ENCODE results near the gene ITGA8. TPM values are rescaled to one million over a fixed set of nuclear protein-coding genes. Genes with fewer than 3 reads are reported as not detected.
"Not testable (repeated sequence)": the region's sequence is repeated elsewhere in the genome, so short reads cannot be mapped to it uniquely, and the experiment has no call there.

ITGA8 gene
- total RNA-seq, 1 donor from 2014 or later, result under 0.01 TPM

DNA sequence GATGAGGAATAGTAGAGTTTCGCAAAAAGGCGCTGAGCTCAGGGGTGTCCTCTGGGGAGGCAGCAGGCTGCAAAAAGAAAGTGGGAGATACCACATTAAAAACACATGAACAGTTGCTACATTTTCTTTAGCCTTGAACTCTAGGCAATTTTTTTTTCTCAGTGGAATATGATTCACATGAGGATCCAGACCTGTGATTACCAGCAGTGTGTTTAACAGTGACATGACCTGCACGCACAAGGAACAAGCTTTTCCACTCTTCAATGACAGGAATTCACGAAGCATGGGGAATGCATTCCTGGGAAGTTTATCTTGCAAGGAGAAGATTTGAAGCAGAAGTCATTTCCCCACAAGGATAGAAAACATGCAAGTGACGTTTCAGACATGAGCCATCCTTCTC, 161.6 kb downstream of the ITGA8 start:
- DNase-seq (ENCODE audit: low read depth, low spot score), result no peak

DNA sequence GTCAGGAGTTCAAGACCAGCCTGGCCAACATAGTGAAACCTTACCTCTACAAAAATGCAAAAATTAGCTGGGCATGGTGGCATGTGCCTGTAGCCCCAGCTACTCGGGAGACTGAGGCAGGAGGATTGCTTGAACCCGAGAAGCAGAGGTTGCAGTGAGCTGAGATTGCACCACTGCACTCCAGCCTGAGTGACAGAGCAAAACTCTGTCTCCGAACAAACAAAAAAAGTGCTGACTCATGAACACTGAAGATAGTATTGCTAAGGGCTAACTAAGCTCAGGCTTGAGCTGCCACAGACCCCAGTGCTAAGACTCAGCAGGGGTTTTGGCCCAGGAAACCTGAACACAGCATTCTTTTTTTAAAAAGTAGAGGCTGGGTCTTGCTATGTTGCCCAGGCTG, 162.6 kb downstream of the ITGA8 start:
- DNase-seq (ENCODE audit: low read depth, low spot score), result not testable (repeated sequence)

GRCh38 chr10:15550950-15551349, 168.8 kb downstream of the ITGA8 start:
- no peak for DNase-seq (ENCODE audit: low read depth, low spot score)

DNA sequence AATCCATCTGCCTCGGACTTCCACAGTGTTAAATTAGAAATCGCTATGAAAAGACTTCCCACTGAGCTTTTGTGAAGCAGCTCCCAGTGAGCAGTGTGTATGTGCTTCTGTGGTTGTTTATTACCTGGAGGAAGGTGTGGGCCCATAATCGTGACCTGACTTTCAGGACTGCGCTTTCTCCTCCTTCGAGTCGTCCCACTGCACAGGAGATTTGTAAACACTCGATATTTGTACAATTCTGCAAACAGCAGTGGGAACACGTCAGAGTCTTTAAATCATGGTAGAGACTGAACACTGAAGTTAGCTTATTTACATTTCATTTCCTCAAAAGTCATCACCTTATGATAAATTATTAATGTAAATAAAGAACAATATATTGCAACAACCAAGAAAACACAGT, 171.4 kb downstream of the ITGA8 start:
- DNase-seq (ENCODE audit: low read depth, low spot score), result no peak

GRCh38 chr10:15546606-15547005, 173.1 kb downstream of the ITGA8 start:
- DNase-seq (ENCODE audit: low read depth, low spot score), result no peak

- DNase-seq (ENCODE audit: low read depth, low spot score), result no peak
Measured at GRCh38 chr10:15545884-15546283, 173.8 kb downstream of the ITGA8 start.

DNA sequence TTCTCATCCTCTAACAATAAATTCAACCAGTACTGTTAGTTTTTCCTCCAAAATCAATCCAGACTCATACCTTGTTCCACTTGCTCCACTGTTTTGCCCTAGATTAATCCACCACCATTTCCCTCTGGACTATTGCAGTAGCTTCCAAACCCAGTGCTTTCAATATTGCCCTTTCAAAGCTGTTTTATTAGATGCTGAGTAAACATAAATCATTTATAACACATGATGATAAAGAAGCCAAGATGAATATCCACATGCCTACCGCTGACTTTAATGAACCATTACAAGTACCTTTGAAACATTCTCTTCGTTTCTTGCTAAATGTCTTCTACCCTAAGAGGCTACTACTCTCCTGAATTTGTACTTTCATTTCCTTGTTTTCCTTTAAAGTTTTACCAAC, 174.5 kb downstream of the ITGA8 start:
- DNase-seq (ENCODE audit: low read depth, low spot score), result no peak

- DNase-seq (ENCODE audit: low read depth, low spot score), result no peak
Measured at GRCh38 chr10:15543994-15544393, 175.7 kb downstream of the ITGA8 start.

DNA sequence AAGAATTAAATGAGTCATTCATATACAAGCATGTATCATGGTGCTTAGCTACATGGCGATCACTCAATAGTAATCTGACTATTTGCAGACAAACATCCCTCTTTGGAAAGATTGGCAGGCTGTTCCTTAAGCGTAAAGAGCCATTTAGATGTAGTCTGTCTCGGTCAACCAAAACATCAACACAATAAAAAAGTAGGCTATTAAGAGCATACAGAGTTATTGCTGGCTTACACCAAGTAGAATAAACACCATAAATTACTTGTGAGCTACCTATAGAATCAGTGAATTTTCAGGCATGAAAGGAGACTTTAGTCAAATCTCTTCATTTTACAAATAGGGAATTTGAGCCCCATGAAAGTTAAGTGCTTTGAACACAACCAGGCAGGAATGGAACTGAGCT, 176.9 kb downstream of the ITGA8 start:
- DNase-seq (ENCODE audit: low read depth, low spot score), result no peak

DNA sequence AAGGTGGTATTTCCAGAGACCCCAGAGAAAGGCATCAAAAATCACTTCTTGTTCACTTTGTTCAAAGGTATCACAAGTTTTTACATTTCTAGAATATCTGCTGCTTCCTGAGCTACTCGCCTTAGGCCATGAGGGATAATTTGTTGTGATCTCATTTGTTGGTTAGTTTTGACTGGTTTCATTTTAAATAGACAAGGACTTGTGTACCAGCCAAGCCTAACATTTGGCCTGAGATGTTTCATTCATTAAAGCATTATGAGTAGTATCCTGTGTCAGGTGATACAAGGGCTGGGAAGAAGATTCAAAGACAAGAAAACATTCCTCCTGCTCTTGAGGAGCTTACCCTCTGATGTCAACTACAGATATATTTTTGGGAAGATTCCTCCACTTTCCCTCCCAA, 178.3 kb downstream of the ITGA8 start:
- DNase-seq (ENCODE audit: low read depth, low spot score), result no peak

GRCh38 chr10:15540727-15541126, 179.0 kb downstream of the ITGA8 start:
- DNase-seq (ENCODE audit: low read depth, low spot score), result no peak

GRCh38 chr10:15539262-15539661, 180.5 kb downstream of the ITGA8 start:
- no peak for DNase-seq (ENCODE audit: low read depth, low spot score)

DNA sequence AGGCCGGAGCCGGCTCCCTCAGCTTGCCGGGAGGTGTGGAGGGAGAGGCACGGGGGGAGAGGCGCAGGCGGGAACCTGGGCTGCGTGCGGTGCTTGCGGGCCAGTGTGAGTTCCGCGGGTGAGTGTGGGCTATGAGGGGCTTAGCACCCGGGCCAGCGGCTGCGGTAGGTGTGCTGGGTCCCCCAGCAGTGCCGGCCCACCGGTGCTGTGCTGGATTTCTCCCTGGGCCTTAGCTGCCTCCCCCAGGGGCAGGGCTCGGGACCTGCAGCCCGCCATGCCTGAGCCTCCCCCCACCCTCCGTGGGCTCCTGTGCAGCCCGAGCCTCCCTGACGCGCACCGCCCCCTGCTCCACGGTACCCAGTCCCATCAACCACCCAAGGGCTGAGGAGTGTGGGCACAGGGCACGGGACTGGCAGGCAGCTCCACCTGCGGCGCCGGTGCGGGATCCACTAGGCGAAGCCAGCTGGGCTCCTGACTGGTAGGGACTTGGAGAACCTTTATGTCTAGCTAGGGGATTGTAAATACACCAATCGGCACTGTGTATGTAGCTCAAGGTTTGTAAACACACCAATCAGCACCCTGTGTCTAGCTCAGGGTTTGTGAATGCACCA, 184.7 kb downstream of the ITGA8 start:
- not testable (repeated sequence) for DNase-seq (ENCODE audit: low read depth, low spot score)

- DNase-seq (ENCODE audit: low read depth, low spot score), result no peak
Measured at GRCh38 chr10:15531927-15532722, 187.6 kb downstream of the ITGA8 start.

DNA sequence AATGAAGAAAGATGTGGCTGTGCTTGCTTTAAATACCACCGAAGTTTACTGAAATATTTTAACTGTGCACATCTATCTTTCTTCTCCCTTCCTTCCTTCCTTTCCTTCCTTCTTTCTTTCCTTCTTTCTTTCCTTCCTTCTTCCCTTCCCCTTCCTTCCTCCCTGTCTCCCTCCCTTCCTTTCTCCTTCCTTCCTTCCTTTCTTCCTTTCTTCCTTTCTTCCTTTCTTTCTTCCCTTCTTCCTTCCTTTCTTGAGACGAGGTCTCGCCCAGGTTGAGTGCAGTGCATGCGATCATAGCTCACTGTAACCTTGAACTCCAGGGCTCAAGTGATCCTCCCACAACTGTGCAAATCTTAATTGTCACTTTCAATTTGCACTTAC, 190.9 kb downstream of the ITGA8 start:
- DNase-seq (ENCODE audit: low read depth, low spot score), result no peak

GRCh38 chr10:15526754-15527153, 193.0 kb downstream of the ITGA8 start:
- DNase-seq (ENCODE audit: low read depth, low spot score), result no peak

- no peak for DNase-seq (ENCODE audit: low read depth, low spot score)
Measured at GRCh38 chr10:15521328-15521903, 198.3 kb downstream of the ITGA8 start.

- no peak for DNase-seq (ENCODE audit: low read depth, low spot score)
Measured at GRCh38 chr10:15518250-15518649, 201.5 kb downstream of the ITGA8 start.

- no peak for DNase-seq (ENCODE audit: low read depth, low spot score)
Measured at GRCh38 chr10:15516256-15517085, 203.3 kb downstream of the ITGA8 start.

DNA sequence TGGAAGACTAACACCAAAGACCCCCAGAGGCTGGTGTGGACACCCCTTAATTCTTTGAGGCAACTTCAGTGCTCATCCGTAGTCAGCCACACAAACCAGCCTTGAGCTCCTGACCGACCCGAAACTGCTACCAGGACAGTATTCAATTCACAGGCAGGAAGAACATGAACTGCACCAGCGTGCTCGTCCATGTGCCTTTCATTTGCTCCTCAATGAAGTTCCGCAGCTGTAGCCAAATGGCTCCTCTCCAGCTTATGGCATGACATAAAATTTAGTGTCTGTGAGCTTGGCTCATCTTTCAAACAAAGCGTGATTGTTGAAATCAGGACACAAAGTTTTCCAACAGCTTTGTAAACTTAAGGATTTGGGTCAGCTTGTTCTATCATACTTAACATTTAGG, 204.5 kb downstream of the ITGA8 start:
- DNase-seq (ENCODE audit: low read depth, low spot score), result no peak

- DNase-seq (ENCODE audit: low read depth, low spot score), result no peak
Measured at GRCh38 chr10:15510963-15511362, 208.8 kb downstream of the ITGA8 start.

GRCh38 chr10:15505329-15505728, 214.4 kb downstream of the ITGA8 start:
- no peak for DNase-seq (ENCODE audit: low read depth, low spot score)
